ENCODE data around the gene EML4. TPM values are rescaled to one million over a fixed set of nuclear protein-coding genes. Genes with fewer than 3 reads are reported as not detected.

Gene EML4
- polyA plus RNA-seq, 1 experiment: 19.1 TPM

DNA sequence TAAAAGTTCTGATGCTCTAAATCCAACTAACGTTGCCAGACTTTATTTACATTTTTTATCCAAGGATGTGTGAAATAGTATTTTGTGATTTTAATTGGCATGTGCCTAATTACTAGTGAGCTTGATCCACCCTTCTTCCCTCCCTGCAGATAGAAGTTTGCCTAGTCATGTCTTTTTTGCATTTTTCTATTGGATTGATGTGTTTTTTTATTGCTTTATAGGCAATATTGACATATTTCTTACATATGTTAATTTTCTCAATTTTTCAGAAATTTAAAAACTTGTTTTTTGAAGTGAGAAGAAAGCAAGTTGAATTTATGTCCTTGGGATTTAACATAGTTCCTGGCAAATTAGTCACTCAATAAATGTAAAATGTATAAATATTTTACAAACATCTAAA lies 56.4 kb downstream of the EML4 start:
- ChIA-PET CTCF (no interaction called here), POLR2A (no interaction called here)
- H3K4me3 ChIP-seq (ENCODE audit: low read depth, low read length): no peak overlapping the region
- DNase-seq (ENCODE audit: low read depth): no peak
- H3K36me3 ChIP-seq (ENCODE audit: control insufficient read depth, insufficient read depth, low read length): no peaks in the 10 kb centered on the region
- no peaks in the 10 kb centered on the region for H3K27me3 ChIP-seq (ENCODE audit: control insufficient read depth, insufficient read depth, low read length)
- no peak for TF ChIP-seq CTCF (IDR thresholded peaks at IDR 0.05; ENCODE audit: insufficient read depth, low read depth, low read length)

DNA sequence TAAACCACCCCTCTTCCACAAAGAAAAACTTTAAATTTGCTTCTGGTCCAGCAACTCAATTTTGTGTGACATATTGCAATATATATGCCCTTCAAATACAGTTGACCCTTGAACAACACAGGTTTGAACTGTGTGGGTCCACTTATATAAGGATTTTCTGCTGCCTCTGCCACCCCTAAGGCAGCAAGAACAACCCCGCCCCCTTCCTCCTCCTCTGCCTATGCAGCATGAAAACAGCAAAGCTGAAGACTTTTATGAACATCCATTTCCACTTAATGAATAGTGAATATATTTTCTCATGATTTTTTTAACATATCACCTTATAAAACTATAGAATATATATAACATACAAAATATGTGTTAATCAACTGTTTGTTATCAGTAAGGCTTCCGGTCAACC lies 58.3 kb downstream of the EML4 start:
- Histone ChIP-seq H3K4me3 (ENCODE audit: low read depth, low read length) (no peak overlapping the region), H3K36me3 (ENCODE audit: control insufficient read depth, insufficient read depth, low read length) (no peaks in the 10 kb centered on the region), H3K27me3 (ENCODE audit: control insufficient read depth, insufficient read depth, low read length) (no peaks in the 10 kb centered on the region)
- ChIA-PET CTCF (no interaction called here), POLR2A (no interaction called here)
- no peak for TF ChIP-seq CTCF (IDR thresholded peaks at IDR 0.05; ENCODE audit: insufficient read depth, low read depth, low read length)
- no peak for DNase-seq (ENCODE audit: low read depth)

DNA sequence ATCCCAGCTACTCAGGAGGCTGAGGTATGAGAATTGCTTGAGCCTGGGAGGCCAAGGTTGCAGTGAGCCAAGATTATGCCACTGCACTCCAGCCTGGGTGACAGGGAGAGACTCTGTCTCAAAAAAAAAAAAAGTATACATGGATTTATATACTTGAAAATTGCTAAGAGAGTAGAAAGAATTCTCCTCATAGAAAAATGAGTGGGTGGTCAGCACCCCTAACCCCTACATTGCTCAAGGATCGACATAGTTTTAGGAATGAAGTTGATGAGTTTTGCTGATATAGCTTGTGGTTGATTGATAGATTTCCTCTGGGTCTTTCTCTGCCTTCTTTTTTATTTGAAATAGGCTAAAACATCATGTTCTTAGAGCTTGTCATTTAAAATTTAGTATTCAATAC lies 58.9 kb downstream of the EML4 start:
- Histone ChIP-seq H3K27me3 (ENCODE audit: control insufficient read depth, insufficient read depth, low read length) (no peaks in the 10 kb centered on the region), H3K36me3 (ENCODE audit: control insufficient read depth, insufficient read depth, low read length) (no peaks in the 10 kb centered on the region), H3K4me3 (ENCODE audit: low read depth, low read length) (no peak overlapping the region)
- no peak for TF ChIP-seq CTCF (IDR thresholded peaks at IDR 0.05; ENCODE audit: insufficient read depth, low read depth, low read length)
- ChIA-PET POLR2A (no interaction called here), CTCF (interaction anchor here (0.6 kb wide), 1 partner anchor 71 kb away, joined by 3 read pairs; no protein-coding TSS in a partner anchor)
- DNase-seq (ENCODE audit: low read depth): no peak

DNA sequence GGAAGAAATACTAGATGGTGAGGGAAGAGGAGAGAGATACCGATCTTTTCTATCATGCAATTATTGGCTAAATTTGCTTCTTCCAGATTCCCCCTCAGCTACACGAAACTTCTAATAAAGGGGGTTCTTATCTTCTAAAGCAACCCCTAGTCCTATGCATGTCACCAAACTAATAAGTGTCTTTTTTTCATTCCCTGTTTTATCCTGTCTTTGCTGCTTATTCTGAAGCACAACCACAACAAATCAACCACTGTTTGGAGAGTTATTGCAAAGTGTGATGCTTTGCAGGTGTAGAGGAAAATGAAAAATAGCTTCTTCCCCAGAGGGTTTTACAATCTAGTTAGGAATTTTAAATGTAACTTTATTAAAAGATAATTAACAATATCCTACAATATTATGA lies 60.8 kb downstream of the EML4 start:
- Histone ChIP-seq H3K36me3 (ENCODE audit: control insufficient read depth, insufficient read depth, low read length) (no peaks in the 10 kb centered on the region), H3K27me3 (ENCODE audit: control insufficient read depth, insufficient read depth, low read length) (no peaks in the 10 kb centered on the region), H3K4me3 (ENCODE audit: low read depth, low read length) (no peak overlapping the region)
- POLR2A ChIA-PET: no interaction called here
- CTCF ChIA-PET: interaction anchor here (1.0 to 1.9 kb wide), 3 partner anchors 8 to 134 kb away, joined by 3 to 6 read pairs (median 3); no protein-coding TSS in a partner anchor
- no peak for DNase-seq (ENCODE audit: low read depth)
- no peak for TF ChIP-seq CTCF (IDR thresholded peaks at IDR 0.05; ENCODE audit: insufficient read depth, low read depth, low read length)

DNA sequence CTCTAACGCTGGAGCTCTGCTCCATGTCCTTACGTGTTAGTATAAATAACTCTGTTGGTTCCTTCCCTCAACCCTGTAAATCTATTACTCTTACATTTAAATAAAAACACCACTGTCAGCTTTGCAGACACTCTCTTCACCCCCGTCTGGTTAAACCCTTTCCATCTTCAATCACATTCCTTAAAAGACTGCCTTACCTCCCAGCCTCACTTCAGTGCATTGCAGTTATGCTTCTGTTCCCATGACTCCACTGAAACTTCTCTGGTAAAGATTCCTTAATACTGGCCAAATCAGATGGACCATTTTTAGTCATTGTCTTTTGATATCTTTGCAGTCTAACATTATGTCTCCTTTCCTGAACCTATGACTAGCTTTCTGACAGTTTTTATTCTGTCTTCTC lies 61.7 kb downstream of the EML4 start:
- no peak for TF ChIP-seq CTCF (IDR thresholded peaks at IDR 0.05; ENCODE audit: insufficient read depth, low read depth, low read length)
- no peak for DNase-seq (ENCODE audit: low read depth)
- Histone ChIP-seq H3K27me3 (ENCODE audit: control insufficient read depth, insufficient read depth, low read length) (no peaks in the 10 kb centered on the region), H3K4me3 (ENCODE audit: low read depth, low read length) (no peak overlapping the region), H3K36me3 (ENCODE audit: control insufficient read depth, insufficient read depth, low read length) (no peaks in the 10 kb centered on the region)
- POLR2A ChIA-PET: no interaction called here
- CTCF ChIA-PET: interaction anchor here (1.9 kb wide), 1 partner anchor 7 kb away, joined by 6 read pairs; no protein-coding TSS in a partner anchor

Measured in BJ (cell line).